Panc1 (cell line): Measurements from ENCODE around the gene DHRS3. TPM values are rescaled to one million over a fixed set of nuclear protein-coding genes. Genes with fewer than 3 reads are reported as not detected.

ENCODE experiments used
- ATAC-seq: fragments of 200-7000 bp; cut with Tn5 transposase; 2 replicates; pipeline ENCODE4 v1.9.1; 2020; ENCODE audit warnings: mild to moderate bottlenecking, moderate library complexity
- BruUV-seq: library from RNA; stranded (reverse); fragments of 400-500 nt; replicated peaks from 2 replicates; lab custom pipeline; 2021; lab: Mats Ljungman, UMichigan
- CTCF ChIA-PET: fragments of 300-600 bp; sonication (Branson Sonifier 250); formaldehyde crosslinking; loops from one replicate; lab custom pipeline; 2022; ENCODE audit warnings: antibody characterized with exemption; lab: Charles Lee
- POLR2A ChIA-PET: fragments of 300-600 bp; sonication (Branson Sonifier 250); formaldehyde crosslinking; loops from one replicate; lab custom pipeline; 2022; ENCODE audit warnings: antibody characterized with exemption; lab: Charles Lee
- DNase-seq: peaks from one replicate; pipeline ENCODE4 v3.0.0-alpha.2; 2010; ENCODE audit warnings: low read depth, low spot score
- H3K27ac ChIP-seq: 2 replicates; pipeline ENCODE4 v1.5.1; 2011; ENCODE audit warnings: mild to moderate bottlenecking, low read length, inconsistent platforms
- H3K27me3 ChIP-seq: fragments of 200-500 bp; sonication (Bioruptor generic); 2 replicates; pipeline ENCODE4 v1.6.0; 2014; ENCODE audit warnings: low read length, inconsistent platforms; ENCODE audit not compliant: control insufficient read depth, insufficient read depth
- H3K36me3 ChIP-seq: fragments of 200-500 bp; sonication (Bioruptor generic); 2 replicates; pipeline ENCODE4 v1.5.1; 2014; ENCODE audit warnings: inconsistent platforms, mild to moderate bottlenecking, low read length, moderate library complexity; ENCODE audit not compliant: control insufficient read depth, insufficient read depth
- H3K4me1 ChIP-seq: 2 replicates; pipeline ENCODE4 v1.5.1; 2011; ENCODE audit warnings: inconsistent platforms, mild to moderate bottlenecking, low read length, moderate library complexity; ENCODE audit not compliant: control insufficient read depth, insufficient read depth
- H3K4me3 ChIP-seq, 2 experiments: 2 replicates each; pipeline ENCODE4 v1.5.1; 2011 to 2012; ENCODE audit warnings: low read depth in 2 of 2, low read length in 2 of 2, mild to moderate bottlenecking in 2 of 2, inconsistent platforms in 1 of 2, moderate library complexity in 1 of 2
- H3K9me3 ChIP-seq: fragments of 200-500 bp; sonication (Bioruptor generic); 2 replicates; pipeline ENCODE4 v1.5.1; 2014; ENCODE audit warnings: low read depth, mild to moderate bottlenecking, inconsistent platforms, low read length, moderate library complexity; ENCODE audit not compliant: control insufficient read depth, insufficient read depth
- POLR2AphosphoS5 ChIP-seq: IDR thresholded peaks from 2 replicates; pipeline ENCODE4 v1.6.1; 2012; ENCODE audit warnings: mild to moderate bottlenecking, low read depth, low read length, moderate library complexity
- SIN3A ChIP-seq: IDR thresholded peaks from 2 replicates; pipeline ENCODE4 v1.6.1; 2012; ENCODE audit warnings: low read depth, mild to moderate bottlenecking, low read length, moderate library complexity, borderline replicate concordance; ENCODE audit not compliant: insufficient read depth
- TCF7L2 ChIP-seq: IDR thresholded peaks from 2 replicates; pipeline ENCODE4 v1.6.1; 2011; ENCODE audit warnings: mild to moderate bottlenecking, low read depth, low read length, inconsistent platforms
- in situ Hi-C: cut with HindIII; loops from 2 replicates; pipeline ENCODE4 v1.10.0; 2016; ENCODE audit warnings: low sequenced_read_pairs, low pct_unique_long_range_greater_than_20kb
- intact Hi-C: fragments of 100-400 bp; cut with micrococcal nuclease; formaldehyde crosslinking; loops from one replicate; pipeline ENCODE4 v1.10.0; 2022; ENCODE audit not compliant: unreplicated experiment
- total RNA-seq: library from RNA; stranded (reverse); gene quantifications from one replicate; pipeline ENCODE4 v1.2.1, GENCODE V29; 2021; ENCODE audit not compliant: unreplicated experiment
- TF ChIP-seq, protein P1 (sequence below): fragments of 450-650 bp; IDR thresholded peaks from 2 replicates; pipeline ENCODE4 v1.5.1; 2017; ENCODE audit warnings: mild to moderate bottlenecking
- TF ChIP-seq, protein P2 (sequence below), 2 experiments: IDR thresholded peaks; 2 replicates each; pipeline ENCODE4 v1.6.1; 2011 to 2012; ENCODE audit warnings: low read depth in 2 of 2, control low read depth in 1 of 2, low read length in 1 of 2, mild to moderate bottlenecking in 1 of 2, moderate library complexity in 1 of 2; ENCODE audit not compliant: insufficient read depth in 1 of 2

Gene DHRS3
- total RNA-seq, 1 experiment from 2014 or later: 113 TPM

DNA sequence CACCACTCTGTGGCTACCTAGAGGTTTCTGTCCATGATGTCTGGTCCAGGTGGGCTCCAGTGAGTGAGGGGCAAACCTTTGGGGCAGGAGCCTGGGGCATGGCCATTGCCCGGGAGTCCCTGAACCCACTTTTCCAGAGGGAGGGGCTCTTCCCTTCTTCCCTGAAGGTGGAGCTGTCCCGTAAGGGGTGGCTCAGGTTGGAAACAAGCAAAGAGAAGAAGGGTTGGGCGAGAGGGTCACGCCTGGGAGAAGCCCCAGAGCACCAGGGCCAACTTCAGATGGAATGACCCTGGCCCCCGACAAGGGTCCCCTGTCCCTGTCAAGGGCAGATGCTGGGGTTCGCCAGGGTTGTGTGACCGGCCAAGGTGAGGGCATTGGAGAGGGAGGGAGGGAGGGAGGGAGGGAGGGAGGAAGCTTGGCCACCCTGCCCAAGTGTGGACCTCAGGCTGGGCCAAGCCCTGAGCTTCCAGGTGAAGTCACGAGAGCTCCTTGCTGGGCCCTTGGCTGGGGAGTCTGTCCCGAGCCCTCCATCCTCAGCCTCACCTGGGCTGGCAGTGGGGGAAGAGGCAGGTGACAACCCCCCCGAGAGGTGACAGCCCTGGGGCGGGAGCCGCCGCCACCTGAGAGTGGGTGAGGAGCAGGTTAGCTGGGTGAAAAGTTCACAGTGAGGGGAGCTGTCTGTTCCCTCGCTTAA is 69.6 kb downstream of the DHRS3 start:
- Histone ChIP-seq H3K27me3 (no peaks in the 10 kb centered on the region), H3K36me3 (no peaks in the 10 kb centered on the region), H3K4me3 (no peak overlapping the region), H3K9me3 (no peaks in the 10 kb centered on the region), H3K27ac (peak overlapping the region; percentile 71), H3K4me1 (peaks cover 51% of the 10 kb centered on the region)
- in situ Hi-C loops: no loop called here
- TF ChIP-seq, protein P1, sequence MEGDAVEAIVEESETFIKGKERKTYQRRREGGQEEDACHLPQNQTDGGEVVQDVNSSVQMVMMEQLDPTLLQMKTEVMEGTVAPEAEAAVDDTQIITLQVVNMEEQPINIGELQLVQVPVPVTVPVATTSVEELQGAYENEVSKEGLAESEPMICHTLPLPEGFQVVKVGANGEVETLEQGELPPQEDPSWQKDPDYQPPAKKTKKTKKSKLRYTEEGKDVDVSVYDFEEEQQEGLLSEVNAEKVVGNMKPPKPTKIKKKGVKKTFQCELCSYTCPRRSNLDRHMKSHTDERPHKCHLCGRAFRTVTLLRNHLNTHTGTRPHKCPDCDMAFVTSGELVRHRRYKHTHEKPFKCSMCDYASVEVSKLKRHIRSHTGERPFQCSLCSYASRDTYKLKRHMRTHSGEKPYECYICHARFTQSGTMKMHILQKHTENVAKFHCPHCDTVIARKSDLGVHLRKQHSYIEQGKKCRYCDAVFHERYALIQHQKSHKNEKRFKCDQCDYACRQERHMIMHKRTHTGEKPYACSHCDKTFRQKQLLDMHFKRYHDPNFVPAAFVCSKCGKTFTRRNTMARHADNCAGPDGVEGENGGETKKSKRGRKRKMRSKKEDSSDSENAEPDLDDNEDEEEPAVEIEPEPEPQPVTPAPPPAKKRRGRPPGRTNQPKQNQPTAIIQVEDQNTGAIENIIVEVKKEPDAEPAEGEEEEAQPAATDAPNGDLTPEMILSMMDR: no peak
- no peak for TF ChIP-seq POLR2AphosphoS5
- TF ChIP-seq SIN3A: no peak
- TF ChIP-seq TCF7L2: no peak
- TF ChIP-seq, protein P2, sequence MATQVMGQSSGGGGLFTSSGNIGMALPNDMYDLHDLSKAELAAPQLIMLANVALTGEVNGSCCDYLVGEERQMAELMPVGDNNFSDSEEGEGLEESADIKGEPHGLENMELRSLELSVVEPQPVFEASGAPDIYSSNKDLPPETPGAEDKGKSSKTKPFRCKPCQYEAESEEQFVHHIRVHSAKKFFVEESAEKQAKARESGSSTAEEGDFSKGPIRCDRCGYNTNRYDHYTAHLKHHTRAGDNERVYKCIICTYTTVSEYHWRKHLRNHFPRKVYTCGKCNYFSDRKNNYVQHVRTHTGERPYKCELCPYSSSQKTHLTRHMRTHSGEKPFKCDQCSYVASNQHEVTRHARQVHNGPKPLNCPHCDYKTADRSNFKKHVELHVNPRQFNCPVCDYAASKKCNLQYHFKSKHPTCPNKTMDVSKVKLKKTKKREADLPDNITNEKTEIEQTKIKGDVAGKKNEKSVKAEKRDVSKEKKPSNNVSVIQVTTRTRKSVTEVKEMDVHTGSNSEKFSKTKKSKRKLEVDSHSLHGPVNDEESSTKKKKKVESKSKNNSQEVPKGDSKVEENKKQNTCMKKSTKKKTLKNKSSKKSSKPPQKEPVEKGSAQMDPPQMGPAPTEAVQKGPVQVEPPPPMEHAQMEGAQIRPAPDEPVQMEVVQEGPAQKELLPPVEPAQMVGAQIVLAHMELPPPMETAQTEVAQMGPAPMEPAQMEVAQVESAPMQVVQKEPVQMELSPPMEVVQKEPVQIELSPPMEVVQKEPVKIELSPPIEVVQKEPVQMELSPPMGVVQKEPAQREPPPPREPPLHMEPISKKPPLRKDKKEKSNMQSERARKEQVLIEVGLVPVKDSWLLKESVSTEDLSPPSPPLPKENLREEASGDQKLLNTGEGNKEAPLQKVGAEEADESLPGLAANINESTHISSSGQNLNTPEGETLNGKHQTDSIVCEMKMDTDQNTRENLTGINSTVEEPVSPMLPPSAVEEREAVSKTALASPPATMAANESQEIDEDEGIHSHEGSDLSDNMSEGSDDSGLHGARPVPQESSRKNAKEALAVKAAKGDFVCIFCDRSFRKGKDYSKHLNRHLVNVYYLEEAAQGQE (IDR thresholded peaks at IDR 0.05; ENCODE audit: insufficient read depth in 1 of 2, low read depth in 2 of 2, low read length in 1 of 2): no peak
- no TSS peak for BruUV-seq
- intact Hi-C loops: no loop called here
- ChIA-PET CTCF (interaction anchor here (0.5 to 0.6 kb wide), 2 partner anchors 12 to 167 kb away, joined by 3 read pairs; no protein-coding TSS in a partner anchor), POLR2A (interaction anchor here (0.6 kb wide), 1 partner anchor 69 kb away, joined by 7 read pairs; the partner anchor contains the start of gene DHRS3)
- DNase-seq: no peak
- no peak for ATAC-seq

- DNase-seq (no peak), ATAC-seq (no peak)
- no TSS peak for BruUV-seq
- POLR2A ChIA-PET: no interaction called here
- CTCF ChIA-PET: no interaction called here
- H3K4me1 ChIP-seq: peaks cover 44% of the 10 kb centered on the region
- peak overlapping the region; percentile 71 for H3K27ac ChIP-seq
- H3K36me3 ChIP-seq: no peaks in the 10 kb centered on the region
- intact Hi-C loops (no loop called here), in situ Hi-C loops (no loop called here)
- no peaks in the 10 kb centered on the region for H3K27me3 ChIP-seq
- no peak overlapping the region for H3K4me3 ChIP-seq
- no peaks in the 10 kb centered on the region for H3K9me3 ChIP-seq
- TF ChIP-seq POLR2AphosphoS5: no peak
- TF ChIP-seq, protein P1: no peak
These were observed 70.3 kb downstream of the DHRS3 start for GRCh38 chr1:12547586-12548225.
